HuH-7 (cell line): ENCODE measurements around the gene SSTR3.
"Not testable (repeated sequence)": the region's sequence is repeated elsewhere in the genome, so short reads cannot be mapped to it uniquely, and the experiment has no call there.

ENCODE experiments used
- DNase-seq: peaks from one replicate; pipeline ENCODE4 v3.0.0; 2011; ENCODE audit warnings: low spot score

The SSTR3 gene

GRCh38 chr22:37210041-37210803, 2.1 kb downstream of the SSTR3 start:
- DNase-seq: no peak

GRCh38 chr22:37209140-37209845, 3.0 kb downstream of the SSTR3 start:
- DNase-seq: no peak

GRCh38 chr22:37208401-37209139, 3.7 kb downstream of the SSTR3 start:
- no peak for DNase-seq

- DNase-seq: no peak
Observed at GRCh38 chr22:37207981-37208380, 4.3 kb downstream of the SSTR3 start.

GRCh38 chr22:37206841-37207821, 5.1 kb downstream of the SSTR3 start:
- no peak for DNase-seq

GRCh38 chr22:37206118-37206840, 6.0 kb downstream of the SSTR3 start:
- DNase-seq: no peak

- no peak for DNase-seq
Observed at GRCh38 chr22:37205046-37205445, 7.2 kb downstream of the SSTR3 start.

GRCh38 chr22:37204045-37204655, 8.1 kb downstream of the SSTR3 start:
- DNase-seq: no peak

- no peak for DNase-seq
Observed at GRCh38 chr22:37203354-37204044, 8.8 kb downstream of the SSTR3 start.

- no peak for DNase-seq
Observed at GRCh38 chr22:37202716-37203115, 9.6 kb downstream of the SSTR3 start.

- DNase-seq: no peak
Observed at GRCh38 chr22:37202001-37202555, 10.2 kb downstream of the SSTR3 start.

- DNase-seq: not testable (repeated sequence)
Observed at GRCh38 chr22:37201443-37201820, 10.8 kb downstream of the SSTR3 start.

- DNase-seq: peak; percentile 73
Observed at GRCh38 chr22:37199760-37200108, 12.5 kb downstream of the SSTR3 start.

- DNase-seq: peak; percentile 93
Observed at GRCh38 chr22:37199103-37199759, 13.0 kb downstream of the SSTR3 start.

- peak; percentile 90 for DNase-seq
Observed at GRCh38 chr22:37198258-37199102, 13.8 kb downstream of the SSTR3 start.

GRCh38 chr22:37197451-37198257, 14.6 kb downstream of the SSTR3 start:
- DNase-seq: no peak
